ENCODE data around the gene EIF5.

EIF5 gene

GRCh38 chr14:103384450-103385151, 50.6 kb downstream of the EIF5 start:
- no peak for DNase-seq (ENCODE audit: low read depth)
- TF ChIP-seq CTCF (IDR thresholded peaks at IDR 0.05; ENCODE audit: insufficient read depth, low read depth, low read length, missing control alignments): no peak
- H3K4me3 ChIP-seq (ENCODE audit: low read length): peak overlapping the region; percentile 98

GRCh38 chr14:103385152-103385928, 51.3 kb downstream of the EIF5 start, which contains the start of gene MARK3:
Gene MARK3, plus strand, starts transcription at chr14:103385415. Its CDS starts 615 bp downstream, at chr14:103386030.
- no peak for TF ChIP-seq CTCF (IDR thresholded peaks at IDR 0.05; ENCODE audit: insufficient read depth, low read depth, low read length, missing control alignments)
- peak; percentile 98 for DNase-seq (ENCODE audit: low read depth)

GRCh38 chr14:103385929-103386712, 52.1 kb downstream of the EIF5 start:
- TF ChIP-seq CTCF (IDR thresholded peaks at IDR 0.05; ENCODE audit: insufficient read depth, low read depth, low read length, missing control alignments): no peak
- peak; percentile 24 for DNase-seq (ENCODE audit: low read depth)

More at GRCh38 chr14:103385152-103385928, 51.3 kb downstream of the EIF5 start, which contains the start of gene MARK3:
- peak within 1 kb of the TSS; percentile 98 for H3K4me3 ChIP-seq (ENCODE audit: low read length)

GRCh38 chr14:103386713-103387329, 52.8 kb downstream of the EIF5 start:
- peak; percentile 28 for DNase-seq (ENCODE audit: low read depth)
- H3K4me3 ChIP-seq (ENCODE audit: low read length): peak overlapping the region; percentile 98
- TF ChIP-seq CTCF (IDR thresholded peaks at IDR 0.05; ENCODE audit: insufficient read depth, low read depth, low read length, missing control alignments): no peak

More at GRCh38 chr14:103385929-103386712, 52.1 kb downstream of the EIF5 start:
- peak overlapping the region; percentile 98 for H3K4me3 ChIP-seq (ENCODE audit: low read length)

GRCh38 chr14:103388664-103389063, 54.6 kb downstream of the EIF5 start:
- no peak for DNase-seq (ENCODE audit: low read depth)
- no peak overlapping the region for H3K4me3 ChIP-seq (ENCODE audit: low read length)
- no peak for TF ChIP-seq CTCF (IDR thresholded peaks at IDR 0.05; ENCODE audit: insufficient read depth, low read depth, low read length, missing control alignments)

GRCh38 chr14:103390605-103391004, 56.6 kb downstream of the EIF5 start:
- no peak overlapping the region for H3K4me3 ChIP-seq (ENCODE audit: low read length)
- DNase-seq (ENCODE audit: low read depth): no peak
- no peak for TF ChIP-seq CTCF (IDR thresholded peaks at IDR 0.05; ENCODE audit: insufficient read depth, low read depth, low read length, missing control alignments)

Measured in epithelial cell of esophagus (primary cell).